GM23248 (cell line): Measurements from ENCODE around the gene RNF186. TPM values are rescaled to one million over a fixed set of nuclear protein-coding genes. Genes with fewer than 3 reads are reported as not detected.

Experiments
- DNase-seq: peaks from one replicate; pipeline ENCODE4 v3.0.0-alpha.2; 2015
- H2AFZ ChIP-seq: fragments of 200-600 bp; sonication (generic); 2 replicates; pipeline ENCODE4 v1.6.1; 2016; ENCODE audit warnings: antibody characterized with exemption
- H3F3A ChIP-seq: fragments of 200-600 bp; sonication (generic); 2 replicates; pipeline ENCODE4 v1.6.1; 2016; ENCODE audit warnings: mild to moderate bottlenecking, antibody characterized with exemption, mixed run types; ENCODE audit not compliant: insufficient read depth
- H3K27ac ChIP-seq: fragments of 200-600 bp; sonication (generic); 2 replicates; pipeline ENCODE4 v1.5.1; 2016; ENCODE audit warnings: mild to moderate bottlenecking
- H3K27me3 ChIP-seq: fragments of 200-600 bp; sonication (generic); replicated peaks from 2 replicates; pipeline ENCODE4 v1.6.1; 2016; ENCODE audit warnings: mild to moderate bottlenecking; ENCODE audit not compliant: insufficient read depth
- H3K36me3 ChIP-seq: fragments of 200-600 bp; sonication (generic); 2 replicates; pipeline ENCODE4 v1.6.1; 2016; ENCODE audit warnings: low read depth, mild to moderate bottlenecking
- H3K4me1 ChIP-seq: fragments of 200-600 bp; sonication (generic); 2 replicates; pipeline ENCODE4 v1.6.1; 2016; ENCODE audit warnings: mild to moderate bottlenecking; ENCODE audit not compliant: insufficient read depth
- H3K4me2 ChIP-seq: fragments of 200-600 bp; sonication (generic); one replicate; pipeline ENCODE4 v1.6.1; 2016; ENCODE audit warnings: mild to moderate bottlenecking; ENCODE audit not compliant: unreplicated experiment
- H3K4me3 ChIP-seq: fragments of 200-600 bp; sonication (generic); 2 replicates; pipeline ENCODE4 v1.5.1; 2016; ENCODE audit warnings: mild to moderate bottlenecking
- H3K79me2 ChIP-seq: fragments of 200-600 bp; sonication (generic); 2 replicates; pipeline ENCODE4 v1.6.1; 2016; ENCODE audit warnings: mild to moderate bottlenecking; ENCODE audit not compliant: insufficient read depth
- H3K9ac ChIP-seq: fragments of 200-600 bp; sonication (generic); 2 replicates; pipeline ENCODE4 v1.6.1; 2016; ENCODE audit warnings: mild to moderate bottlenecking
- H3K9me2 ChIP-seq: fragments of 200-600 bp; sonication (generic); 2 replicates; pipeline ENCODE4 v1.6.1; 2016; ENCODE audit warnings: mixed run types, mild to moderate bottlenecking, moderate library complexity; ENCODE audit not compliant: insufficient read depth
- H3K9me3 ChIP-seq: fragments of 200-600 bp; sonication (generic); one replicate; pipeline ENCODE4 v1.6.1; 2017; ENCODE audit warnings: low read depth
- H4K20me1 ChIP-seq: fragments of 200-600 bp; sonication (generic); 2 replicates; pipeline ENCODE4 v1.6.0; 2016; ENCODE audit not compliant: insufficient read depth
- EZH2 ChIP-seq: fragments of 200-600 bp; sonication (generic); IDR thresholded peaks from 2 replicates; pipeline ENCODE4 v1.6.1; 2018; ENCODE audit warnings: antibody characterized with exemption, mild to moderate bottlenecking; ENCODE audit not compliant: insufficient read depth, poor library complexity, severe bottlenecking
- EZH2phosphoT487 ChIP-seq: fragments of 200-600 bp; sonication (generic); IDR thresholded peaks from 2 replicates; pipeline ENCODE4 v1.6.1; 2018; ENCODE audit warnings: antibody characterized with exemption, moderate library complexity, mild to moderate bottlenecking, low read depth; ENCODE audit not compliant: insufficient read depth
- WGBS, 2 experiments: methylation state at CpG; one replicate each; pipeline ENCODE4 v1.1.6; 2015 to 2017; ENCODE audit warnings: low lambda C conversion rate in 2 of 2, low coverage in 1 of 2; ENCODE audit errors: missing lambda C conversion rate in 2 of 2; 5-methylcytosine and 5-hydroxymethylcytosine counted together
- in situ Hi-C: fragments of 300-500 bp; cut with MboI; formaldehyde crosslinking; loops from 2 replicates; pipeline ENCODE4 v1.15.0; 2020
- polyA plus RNA-seq: library from polyadenylated mRNA; unstranded; fragments of >200 nt; fragmentation: Nextera tagmentation; extraction: Ambion mirVana; gene quantifications from 2 replicates; pipeline ENCODE4 v1.2.1, GENCODE V29; 2016
- total RNA-seq: library from RNA; depleted of rRNA; stranded (reverse); fragments of >200 nt; shearing (Covaris generic); gene quantifications from 2 replicates; pipeline ENCODE4 v1.2.3, GENCODE V29; 2014

The RNF186 gene
- total and polyA plus RNA-seq, 2 experiments from 2014 or later: not detected

GRCh38 chr1:19845555-19845954 is 30.5 kb upstream of the RNF186 start:
- Histone ChIP-seq H3K9me2 (no peaks in the 10 kb centered on the region), H2AFZ (no peak overlapping the region), H3K9ac (no peak overlapping the region), H4K20me1 (no peaks in the 10 kb centered on the region), H3K36me3 (no peaks in the 10 kb centered on the region), H3K4me3 (no peak overlapping the region), H3K9me3 (no peaks in the 10 kb centered on the region), H3K27ac (no peak overlapping the region), H3K4me2 (no peak overlapping the region), H3K4me1 (peaks cover 2% of the 10 kb centered on the region), H3F3A (no peaks in the 10 kb centered on the region), H3K27me3 (no peaks in the 10 kb centered on the region), H3K79me2 (no peaks in the 10 kb centered on the region)
- in situ Hi-C loops: no loop called here
- TF ChIP-seq EZH2: no peak
- no peak for TF ChIP-seq EZH2phosphoT487
- 91 to 92% methylated on average over 8 of the region's 8 CpGs for WGBS, 2 experiments
- DNase-seq: no peak

GRCh38 chr1:19844731-19845495 is 29.8 kb upstream of the RNF186 start:
- Histone ChIP-seq H3K27me3 (no peaks in the 10 kb centered on the region), H3K36me3 (no peaks in the 10 kb centered on the region), H3K27ac (no peak overlapping the region), H3K4me2 (no peak overlapping the region), H2AFZ (0 out of 2 replicates have a peak overlapping the region, but pooled peaks have one; percentile 2), H3K4me1 (peaks cover 8% of the 10 kb centered on the region), H3K79me2 (no peaks in the 10 kb centered on the region), H3K9me3 (no peaks in the 10 kb centered on the region), H3K9me2 (no peaks in the 10 kb centered on the region), H4K20me1 (no peaks in the 10 kb centered on the region), H3F3A (no peaks in the 10 kb centered on the region), H3K9ac (no peak overlapping the region), H3K4me3 (no peak overlapping the region)
- WGBS, 2 experiments: 37 to 42% methylated on average over 11 of the region's 11 CpGs
- TF ChIP-seq EZH2phosphoT487: no peak
- no peak for TF ChIP-seq EZH2
- in situ Hi-C loops: no loop called here
- no peak for DNase-seq

- DNase-seq: peak; percentile 54
These were observed 25.1 kb upstream of the RNF186 start for GRCh38 chr1:19840228-19840627.

GRCh38 chr1:19837866-19838265 is 22.8 kb upstream of the RNF186 start:
- no peak overlapping the region for H3K4me3 ChIP-seq
- 80 to 82% methylated on average over 2 of the region's 2 CpGs for WGBS, 2 experiments
- H3K27me3 ChIP-seq: no peaks in the 10 kb centered on the region

More at GRCh38 chr1:19840228-19840627, 25.1 kb upstream of the RNF186 start:
- Histone ChIP-seq H3K4me3 (no peak overlapping the region), H3K9ac (no peak overlapping the region), H2AFZ (0 out of 2 replicates have a peak overlapping the region, but pooled peaks have one; percentile 9), H3F3A (no peaks in the 10 kb centered on the region), H3K27ac (no peak overlapping the region), H4K20me1 (no peaks in the 10 kb centered on the region), H3K79me2 (no peaks in the 10 kb centered on the region), H3K27me3 (no peaks in the 10 kb centered on the region), H3K4me1 (peaks cover 12% of the 10 kb centered on the region), H3K4me2 (no peak overlapping the region), H3K36me3 (no peaks in the 10 kb centered on the region), H3K9me3 (no peaks in the 10 kb centered on the region), H3K9me2 (no peaks in the 10 kb centered on the region)
- TF ChIP-seq EZH2phosphoT487: no peak
- TF ChIP-seq EZH2: no peak
- in situ Hi-C loops: no loop called here

More at GRCh38 chr1:19837866-19838265, 22.8 kb upstream of the RNF186 start:
- Histone ChIP-seq H3K9me3 (no peaks in the 10 kb centered on the region), H3K4me2 (no peak overlapping the region), H3K79me2 (no peaks in the 10 kb centered on the region), H3K36me3 (no peaks in the 10 kb centered on the region), H2AFZ (no peak overlapping the region), H3K9ac (no peak overlapping the region), H3K4me1 (peaks cover 13% of the 10 kb centered on the region), H3F3A (no peaks in the 10 kb centered on the region), H3K27ac (no peak overlapping the region), H3K9me2 (no peaks in the 10 kb centered on the region), H4K20me1 (no peaks in the 10 kb centered on the region)
- TF ChIP-seq EZH2 (no peak), EZH2phosphoT487 (no peak)
- in situ Hi-C loops: no loop called here
- no peak for DNase-seq
